Upper lobe of left lung (tissue), 6 donors: ENCODE results near the gene CCNA2. TPM values are rescaled to one million over a fixed set of nuclear protein-coding genes. Genes with fewer than 3 reads are reported as not detected.

Source experiments
- ATAC-seq, 2 donors: fragments of 200-7000 bp; cut with Tn5 transposase; one replicate each; pipeline ENCODE4 v1.9.1; 2022; ENCODE audit warnings: mild to moderate bottlenecking in 2 of 2, moderate library complexity in 2 of 2; ENCODE audit not compliant: low FRiP score in 2 of 2
- DNase-seq, 2 donors: peaks; one replicate each; pipeline ENCODE4 v3.0.0-alpha.2; 2019 to 2020
- H3K27ac ChIP-seq, 4 donors: fragments of 200-600 bp; sonication (generic); one replicate each; pipeline ENCODE4 v1.5.1; 2016 to 2019
- H3K27me3 ChIP-seq, 4 donors: fragments of 200-600 bp; sonication (generic); one replicate each; pipeline ENCODE4 v1.5.1; 2017 to 2019
- H3K36me3 ChIP-seq, 4 donors: fragments of 200-600 bp; sonication (generic); one replicate each; pipeline ENCODE4 v1.5.1; 2016 to 2019
- H3K4me1 ChIP-seq, 4 donors: fragments of 200-600 bp; sonication (generic); one replicate each; pipeline ENCODE4 v1.5.1; 2018 to 2019
- H3K4me3 ChIP-seq, 4 donors: fragments of 200-600 bp; sonication (generic); one replicate each; pipeline ENCODE4 v1.5.1; 2017 to 2019; ENCODE audit warnings: mild to moderate bottlenecking in 2 of 4, moderate library complexity in 1 of 4
- H3K9me3 ChIP-seq, 4 donors: fragments of 200-600 bp; sonication (generic); one replicate each; pipeline ENCODE4 v1.5.1; 2018 to 2019
- CTCF ChIP-seq, 6 experiments: fragments of 450-650 bp in 4 of 6; fragments of 200-600 bp in 2 of 6; sonication (generic) in 2 of 6; IDR thresholded peaks; one replicate each; pipeline ENCODE4 v1.5.1; 2016 to 2019; ENCODE audit warnings: antibody characterized with exemption in 6 of 6
- EP300 ChIP-seq, 4 donors: sonication (generic); formaldehyde crosslinking; IDR thresholded peaks; one replicate each; pipeline ENCODE4 v1.5.1; 2017; ENCODE audit warnings: antibody characterized with exemption in 4 of 4, control low read depth in 2 of 4
- POLR2A ChIP-seq, 4 donors: fragments of 450-650 bp; IDR thresholded peaks; one replicate each; pipeline ENCODE4 v1.5.1; 2016 to 2017; ENCODE audit warnings: antibody characterized with exemption in 4 of 4, mild to moderate bottlenecking in 2 of 4
- POLR2AphosphoS5 ChIP-seq, 2 donors: sonication (generic); formaldehyde crosslinking; IDR thresholded peaks; one replicate each; pipeline ENCODE4 v1.5.1; 2017; ENCODE audit warnings: antibody characterized with exemption in 2 of 2
- WGBS, 2 donors: methylation state at CpG; one replicate each; pipeline ENCODE4 v1.1.5; 2017 to 2018; 5-methylcytosine and 5-hydroxymethylcytosine counted together
- total RNA-seq, 6 donors: library from RNA; depleted of rRNA in 4 of 6; stranded (reverse); fragments of >200 nt in 4 of 6; gene quantifications; one replicate each; pipeline versions ENCODE4 v1.1.0 to v1.2.1, GENCODE V29; 2016 to 2021
- donor health status: DM: no; HTN: no; CAD: no; lungs with moderate emphysema.
- donor health status: DM: no; HTN: yes; CAD: no; lungs with severe emphysema.

CCNA2 gene
- total RNA-seq, 6 donors from 2014 or later = 1.4 to 4.2 (median 2.5) TPM

DNA sequence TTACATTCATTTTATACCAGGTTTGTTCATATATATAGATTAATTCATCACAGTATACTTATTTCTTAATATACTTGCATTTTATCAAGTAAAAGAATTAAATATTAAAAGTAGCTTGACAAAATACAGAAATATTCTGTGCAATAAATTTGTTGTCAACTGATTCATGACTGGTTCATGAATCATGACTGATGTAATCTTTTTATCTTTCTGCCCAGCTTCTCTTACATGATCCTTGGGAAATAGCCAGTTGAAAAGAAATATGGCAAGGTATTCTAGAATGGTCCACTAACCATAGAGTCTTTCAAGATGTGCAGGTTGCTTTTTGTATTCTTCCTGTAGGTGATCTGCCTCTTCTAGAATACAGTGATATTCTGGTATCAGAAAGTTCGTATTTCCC lies 4.2 kb upstream of the CCNA2 start:
- Histone ChIP-seq H3K36me3 (peaks cover 0 to 41% (median 7%) of the 10 kb centered on the region in 4 donors), H3K9me3 (no peaks in the 10 kb centered on the region), H3K4me3 (no peak overlapping the region), H3K27me3 (no peaks in the 10 kb centered on the region), H3K4me1 (peaks cover 6 to 8% (median 8%) of the 10 kb centered on the region in 4 donors), H3K27ac (no peak overlapping the region)
- WGBS, 2 donors = 100% methylated on average over 1 of the region's 1 CpG
- ATAC-seq (no peak), DNase-seq (no peak)
- TF ChIP-seq EP300 (IDR thresholded peaks at IDR 0.05) (no peak), POLR2A (IDR thresholded peaks at IDR 0.05) (no peak), CTCF (IDR thresholded peaks at IDR 0.05) (no peak), POLR2AphosphoS5 (IDR thresholded peaks at IDR 0.05) (no peak)

DNA sequence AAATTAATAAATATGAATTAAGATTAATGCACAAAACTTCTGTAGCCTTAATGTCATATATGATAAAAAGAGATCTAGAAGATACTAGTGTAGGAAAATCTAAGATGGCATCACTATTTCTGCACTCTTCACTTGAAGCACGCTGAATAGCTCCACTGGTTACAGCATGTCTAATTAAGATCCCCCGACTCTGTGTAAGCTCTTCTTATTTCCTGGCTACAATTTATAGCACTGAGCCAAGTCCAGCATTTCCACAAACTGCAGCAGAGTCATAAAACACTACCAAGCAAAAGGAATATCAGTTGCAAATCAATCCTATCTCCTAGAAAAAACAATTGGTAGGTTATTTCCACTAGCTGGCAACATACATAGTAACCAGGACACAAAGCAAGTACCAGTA lies 1.3 kb upstream of the CCNA2 start:
- ATAC-seq (no peak), DNase-seq (no peak)
- no peaks in the 10 kb centered on the region for H3K9me3 ChIP-seq
- H3K4me3 ChIP-seq = no peak overlapping the region
- H3K4me1 ChIP-seq = peaks cover 8 to 12% (median 10%) of the 10 kb centered on the region in 4 donors
- H3K27ac ChIP-seq = no peak overlapping the region
- TF ChIP-seq CTCF (IDR thresholded peaks at IDR 0.05) (no peak), POLR2A (IDR thresholded peaks at IDR 0.05) (no peak), POLR2AphosphoS5 (IDR thresholded peaks at IDR 0.05) (no peak), EP300 (IDR thresholded peaks at IDR 0.05) (no peak)
- H3K27me3 ChIP-seq = no peaks in the 10 kb centered on the region
- 49 to 68% methylated on average over 2 of the region's 2 CpGs for WGBS, 2 donors
- peaks cover 0 to 22% (median 5%) of the 10 kb centered on the region in 4 donors for H3K36me3 ChIP-seq

DNA sequence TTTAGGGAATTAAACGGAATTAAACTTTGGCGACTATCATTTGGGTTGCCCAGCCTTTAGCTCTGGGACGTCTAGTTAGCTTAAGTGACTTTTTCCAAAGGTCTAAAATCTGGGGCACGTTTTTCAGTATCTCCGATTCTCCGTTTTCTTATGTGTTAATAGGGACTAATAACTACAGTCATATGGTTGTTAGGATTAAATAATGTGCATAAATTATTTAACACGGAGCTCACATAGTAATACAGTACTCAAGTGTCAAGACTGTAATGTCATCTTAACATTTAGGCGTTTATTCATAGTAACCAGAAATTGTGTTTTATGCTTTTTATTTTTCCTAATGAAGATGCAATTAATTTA lies 466 bp upstream of the CCNA2 start:
- DNase-seq = no peak
- TF ChIP-seq POLR2A (IDR thresholded peaks at IDR 0.05) (no peak), POLR2AphosphoS5 (IDR thresholded peaks at IDR 0.05) (no peak), EP300 (IDR thresholded peaks at IDR 0.05) (no peak), CTCF (IDR thresholded peaks at IDR 0.05) (no peak)
- peaks cover 0 to 24% (median 0%) of the 10 kb centered on the region in 4 donors for H3K36me3 ChIP-seq
- H3K4me3 ChIP-seq = peak overlapping the region; percentile 50 to 80 (median 70)
- no peaks in the 10 kb centered on the region for H3K27me3 ChIP-seq
- WGBS, 2 donors = 4 to 6% methylated on average over 8 of the region's 8 CpGs
- H3K27ac ChIP-seq = peak overlapping the region; percentile 43 to 84 (median 75)
- no peak for ATAC-seq
- peaks cover 8 to 12% (median 10%) of the 10 kb centered on the region in 4 donors for H3K4me1 ChIP-seq
- H3K9me3 ChIP-seq = no peaks in the 10 kb centered on the region

DNA sequence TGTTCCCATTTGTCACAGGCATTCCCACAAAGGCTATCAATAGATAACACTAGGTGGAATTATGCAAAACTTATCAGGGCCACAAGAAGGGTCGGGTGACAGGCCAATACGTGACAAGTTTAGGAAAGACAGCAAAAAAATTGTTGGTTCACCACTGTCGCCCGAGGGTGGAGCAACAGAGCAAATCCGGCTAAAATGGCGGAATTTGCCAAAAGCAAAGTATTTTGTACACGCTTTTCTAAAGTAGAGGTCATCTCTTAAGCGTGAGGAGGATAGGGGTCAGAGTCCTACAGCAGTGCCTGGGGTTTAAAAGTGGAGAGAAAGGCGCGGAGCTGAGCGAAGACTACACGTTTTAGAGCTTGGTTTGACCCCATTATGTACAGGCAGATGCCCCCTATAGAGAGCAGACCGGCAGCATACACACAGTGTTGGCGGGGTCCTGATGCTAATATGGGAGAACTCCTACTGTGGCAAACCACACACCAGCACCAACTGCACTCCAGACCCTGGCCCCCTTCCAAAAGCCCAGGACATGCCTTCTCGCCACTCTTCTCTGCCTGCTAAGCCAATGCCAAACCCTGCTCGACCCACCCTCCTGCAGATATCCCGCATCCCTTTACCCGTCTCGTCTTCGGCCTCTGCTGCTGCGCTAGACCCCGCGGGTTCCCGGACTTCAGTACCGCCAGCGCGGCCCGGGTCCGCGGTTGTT lies 733 bp downstream of the CCNA2 start:
- Histone ChIP-seq H3K9me3 (no peaks in the 10 kb centered on the region), H3K4me3 (peak overlapping the region; percentile 27 to 80 (median 70)), H3K27ac (peak overlapping the region in 2 of 4 donors; percentile 71 to 84), H3K36me3 (peaks cover 0 to 28% (median 1%) of the 10 kb centered on the region in 4 donors), H3K4me1 (peaks cover 8 to 12% (median 10%) of the 10 kb centered on the region in 4 donors), H3K27me3 (no peaks in the 10 kb centered on the region)
- no peak for TF ChIP-seq POLR2AphosphoS5 (IDR thresholded peaks at IDR 0.05)
- ATAC-seq (peak; percentile 7 to 41), DNase-seq (peak in 1 of 2 donors; percentile 22)
- WGBS, 2 donors = 2% methylated on average over 30 of the region's 30 CpGs

DNA sequence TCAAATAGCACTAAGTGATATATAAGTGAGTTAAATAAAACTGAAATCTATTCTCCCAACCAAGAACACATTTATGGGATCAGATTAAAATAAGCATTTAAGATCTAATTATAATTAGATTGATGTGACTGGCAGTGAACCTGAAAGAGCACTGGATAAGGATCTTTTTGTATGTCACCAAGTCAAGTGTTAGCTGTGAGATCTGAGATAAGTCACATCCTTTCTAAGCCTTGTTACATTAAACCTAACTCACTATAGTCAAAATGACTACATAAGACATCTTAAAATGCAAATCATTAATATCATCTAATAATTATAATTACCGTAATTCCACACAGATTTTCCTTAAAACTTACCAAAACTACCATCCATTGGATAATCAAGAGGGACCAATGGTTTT lies 1.6 kb downstream of the CCNA2 start:
- Histone ChIP-seq H3K27ac (no peak overlapping the region), H3K4me1 (peaks cover 8 to 12% (median 10%) of the 10 kb centered on the region in 4 donors), H3K36me3 (peaks cover 0 to 32% (median 6%) of the 10 kb centered on the region in 4 donors), H3K4me3 (peak overlapping the region in 1 of 4 donors; percentile 80), H3K27me3 (no peaks in the 10 kb centered on the region), H3K9me3 (no peaks in the 10 kb centered on the region)
- TF ChIP-seq EP300 (IDR thresholded peaks at IDR 0.05) = no peak
- TF ChIP-seq CTCF (IDR thresholded peaks at IDR 0.05) = no peak
- TF ChIP-seq POLR2A (IDR thresholded peaks at IDR 0.05) = no peak
- no peak for TF ChIP-seq POLR2AphosphoS5 (IDR thresholded peaks at IDR 0.05)
- 92 to 100% methylated on average over 1 of the region's 1 CpG for WGBS, 2 donors
- DNase-seq (no peak), ATAC-seq (no peak)
